Sigmoid colon (tissue), 4 donors: ENCODE measurements around the gene ZMPSTE24.

Experiments used
- CTCF ChIP-seq, 4 experiments: fragments of 450-650 bp in 3 of 4; fragments of 200-600 bp in 1 of 4; IDR thresholded peaks; one replicate each; pipeline ENCODE4 v1.5.1; 2016 to 2019; ENCODE audit warnings: antibody characterized with exemption in 4 of 4, mild to moderate bottlenecking in 3 of 4, moderate library complexity in 2 of 4
- EP300 ChIP-seq, 4 donors: sonication (generic); formaldehyde crosslinking; IDR thresholded peaks; one replicate each; pipeline ENCODE4 v1.6.1; 2017; ENCODE audit warnings: antibody characterized with exemption in 4 of 4
- POLR2A ChIP-seq, 2 donors: fragments of 450-650 bp; IDR thresholded peaks; one replicate each; pipeline ENCODE4 v1.6.1; 2016; ENCODE audit warnings: antibody characterized with exemption in 2 of 2, mild to moderate bottlenecking in 2 of 2, moderate library complexity in 2 of 2

GRCh38 chr1:40256401-40257084 is 1.5 kb upstream of the ZMPSTE24 start:
- no peak for TF ChIP-seq CTCF (IDR thresholded peaks at IDR 0.05)
- no peak for TF ChIP-seq POLR2A (IDR thresholded peaks at IDR 0.05)
- TF ChIP-seq EP300 (IDR thresholded peaks at IDR 0.05) = no peak
